Measurements from ENCODE around the gene TALDO1.
A peak's percentile ranks its signal among the peaks of the same experiment; 100 is the strongest.

Gene TALDO1

DNA sequence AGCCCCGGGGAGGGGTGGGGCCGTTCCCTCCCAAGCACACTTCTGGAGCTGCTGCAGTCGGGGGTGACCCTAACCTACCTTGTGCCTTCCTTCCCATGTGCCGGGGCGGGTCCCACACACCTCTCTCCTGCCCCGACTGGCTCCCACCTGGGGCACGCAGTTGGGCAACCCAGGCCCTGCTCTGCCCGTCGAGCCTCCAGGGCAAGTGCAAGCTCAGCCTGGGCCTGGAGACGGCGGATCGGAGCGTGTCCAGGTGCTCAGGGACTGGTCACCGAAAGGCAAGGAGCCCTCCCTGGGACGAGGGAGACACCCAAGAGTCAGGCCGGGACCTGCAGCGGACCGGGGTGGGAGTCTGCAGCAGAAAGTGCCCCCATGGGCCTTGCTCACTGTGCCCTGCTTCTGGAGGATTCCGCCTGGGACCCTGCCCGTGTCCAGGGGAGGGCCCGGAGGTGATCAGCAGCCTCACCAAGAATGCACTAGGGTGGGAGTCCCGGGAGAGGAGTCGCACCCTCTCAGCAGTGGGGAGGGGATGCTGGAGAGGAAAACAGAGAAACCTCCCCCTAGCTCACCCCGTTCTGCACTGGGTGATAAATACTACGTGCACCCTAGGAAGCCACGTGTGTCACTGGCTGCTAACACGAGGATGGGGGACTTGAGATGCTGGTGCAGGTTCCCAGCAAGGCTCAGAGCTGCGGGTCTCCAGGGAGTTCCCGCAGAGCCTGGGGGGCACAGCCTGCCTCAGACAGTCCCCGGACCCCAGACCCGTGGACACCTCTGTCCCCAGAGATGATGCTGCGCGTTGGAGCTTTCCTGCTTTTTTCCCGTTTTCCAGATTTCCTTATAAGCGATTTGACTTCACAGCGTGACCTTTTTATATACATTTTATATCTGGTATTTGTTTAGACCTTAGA, 35.3 kb downstream of the TALDO1 start:
- H3K9me3 Mint-ChIP-seq = no peaks in the 10 kb centered on the region

DNA sequence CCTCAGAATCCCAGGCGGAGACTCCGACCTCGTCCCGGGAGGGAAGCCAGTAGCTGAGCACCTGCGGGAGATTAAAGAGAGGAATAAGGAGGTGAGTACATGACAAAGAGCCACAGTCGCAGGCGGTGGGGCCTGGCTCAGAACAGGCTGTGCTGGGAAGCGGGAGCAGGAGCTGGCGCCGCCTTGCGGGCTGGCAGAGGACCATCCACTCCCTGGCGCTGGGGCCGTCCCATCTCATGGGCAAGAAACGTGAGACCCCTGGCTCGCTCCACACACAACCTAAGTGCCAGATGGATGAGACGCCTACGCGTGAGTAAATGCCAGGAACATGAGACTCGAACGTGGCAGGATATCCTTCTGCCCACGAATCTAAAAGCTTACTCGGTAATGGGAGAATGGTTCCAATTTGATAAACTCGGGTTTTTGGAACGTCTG, 36.3 kb downstream of the TALDO1 start:
- peaks cover 20% of the 10 kb centered on the region for H3K4me1 Mint-ChIP-seq
- peaks cover 6% of the 10 kb centered on the region for H3K36me3 Mint-ChIP-seq (ENCODE audit: low read depth)
- H3K27me3 Mint-ChIP-seq (ENCODE audit: low read depth) = peaks cover 6% of the 10 kb centered on the region
- H3K27ac Mint-ChIP-seq = peak overlapping the region; percentile 41 to 80 (median 60)
- peak overlapping the region; percentile 30 to 50 (median 37) for H3K4me3 Mint-ChIP-seq
- TF ChIP-seq, protein P1, sequence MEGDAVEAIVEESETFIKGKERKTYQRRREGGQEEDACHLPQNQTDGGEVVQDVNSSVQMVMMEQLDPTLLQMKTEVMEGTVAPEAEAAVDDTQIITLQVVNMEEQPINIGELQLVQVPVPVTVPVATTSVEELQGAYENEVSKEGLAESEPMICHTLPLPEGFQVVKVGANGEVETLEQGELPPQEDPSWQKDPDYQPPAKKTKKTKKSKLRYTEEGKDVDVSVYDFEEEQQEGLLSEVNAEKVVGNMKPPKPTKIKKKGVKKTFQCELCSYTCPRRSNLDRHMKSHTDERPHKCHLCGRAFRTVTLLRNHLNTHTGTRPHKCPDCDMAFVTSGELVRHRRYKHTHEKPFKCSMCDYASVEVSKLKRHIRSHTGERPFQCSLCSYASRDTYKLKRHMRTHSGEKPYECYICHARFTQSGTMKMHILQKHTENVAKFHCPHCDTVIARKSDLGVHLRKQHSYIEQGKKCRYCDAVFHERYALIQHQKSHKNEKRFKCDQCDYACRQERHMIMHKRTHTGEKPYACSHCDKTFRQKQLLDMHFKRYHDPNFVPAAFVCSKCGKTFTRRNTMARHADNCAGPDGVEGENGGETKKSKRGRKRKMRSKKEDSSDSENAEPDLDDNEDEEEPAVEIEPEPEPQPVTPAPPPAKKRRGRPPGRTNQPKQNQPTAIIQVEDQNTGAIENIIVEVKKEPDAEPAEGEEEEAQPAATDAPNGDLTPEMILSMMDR (IDR thresholded peaks at IDR 0.05; ENCODE audit: unreplicated experiment in 3 of 3) = peak; percentile 72 to 86 (median 75)
- H3K9me3 Mint-ChIP-seq = no peaks in the 10 kb centered on the region

More for the DNA sequence above, 35.3 kb downstream of the TALDO1 start:
- no peak overlapping the region for H3K27ac Mint-ChIP-seq
- H3K4me1 Mint-ChIP-seq = peaks cover 20% of the 10 kb centered on the region
- TF ChIP-seq, protein P1 (IDR thresholded peaks at IDR 0.05; ENCODE audit: unreplicated experiment in 3 of 3) = no peak
- H3K36me3 Mint-ChIP-seq (ENCODE audit: low read depth) = peaks cover 6% of the 10 kb centered on the region
- H3K4me3 Mint-ChIP-seq = peak overlapping the region in 1 of 3 experiments; percentile 28
- peaks cover 6% of the 10 kb centered on the region for H3K27me3 Mint-ChIP-seq (ENCODE audit: low read depth)

DNA sequence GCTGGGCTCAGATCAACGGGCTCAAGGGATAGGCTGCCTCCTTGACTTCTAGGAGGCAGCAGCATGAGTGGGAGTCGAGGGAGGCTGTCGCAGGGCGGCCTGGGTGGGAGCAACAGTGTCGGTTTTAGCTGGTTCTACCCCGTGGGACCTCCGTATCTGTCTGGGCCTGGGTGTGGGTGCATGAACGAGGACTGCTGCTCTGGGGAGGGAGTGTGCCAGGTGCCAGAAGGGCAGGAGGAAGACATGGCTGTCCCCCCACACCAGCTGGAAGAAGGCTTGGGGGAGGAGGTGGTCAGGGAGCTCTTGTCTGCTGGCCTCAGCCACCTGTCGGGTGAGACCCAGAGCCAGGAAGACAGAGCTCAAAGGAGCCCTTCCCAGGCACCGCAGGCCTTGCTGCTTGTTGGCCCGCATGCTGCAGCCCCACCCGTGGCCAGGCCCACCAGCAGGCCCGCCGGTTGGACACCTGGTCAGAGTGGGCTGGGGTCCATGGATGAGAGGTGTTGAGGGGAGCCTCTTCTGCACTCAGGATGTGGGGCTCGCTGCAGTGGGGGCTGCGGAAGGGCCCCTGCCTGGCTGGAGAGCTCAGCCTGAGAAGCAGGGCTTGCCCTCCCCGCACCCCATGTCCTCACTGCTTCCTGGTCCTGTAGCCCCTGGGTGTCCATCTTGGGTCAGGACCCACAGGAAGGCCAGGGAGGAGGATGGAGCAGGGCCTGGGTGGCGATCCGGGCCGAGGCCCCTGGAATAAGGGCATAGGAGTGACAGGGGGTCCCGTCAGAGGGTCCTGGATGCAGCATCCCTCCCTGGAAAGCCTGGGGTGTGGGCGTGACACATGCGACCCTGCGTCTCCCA, 39.2 kb downstream of the TALDO1 start:
- H3K4me3 Mint-ChIP-seq = no peak overlapping the region
- H3K36me3 Mint-ChIP-seq (ENCODE audit: low read depth) = peaks cover 9% of the 10 kb centered on the region
- TF ChIP-seq, protein P1 (IDR thresholded peaks at IDR 0.05; ENCODE audit: unreplicated experiment in 3 of 3) = no peak
- peak overlapping the region in 2 of 3 experiments; percentile 68 to 84 for H3K27ac Mint-ChIP-seq
- no peaks in the 10 kb centered on the region for H3K9me3 Mint-ChIP-seq
- H3K27me3 Mint-ChIP-seq (ENCODE audit: low read depth) = no peaks in the 10 kb centered on the region
- H3K4me1 Mint-ChIP-seq = peaks cover 20% of the 10 kb centered on the region

DNA sequence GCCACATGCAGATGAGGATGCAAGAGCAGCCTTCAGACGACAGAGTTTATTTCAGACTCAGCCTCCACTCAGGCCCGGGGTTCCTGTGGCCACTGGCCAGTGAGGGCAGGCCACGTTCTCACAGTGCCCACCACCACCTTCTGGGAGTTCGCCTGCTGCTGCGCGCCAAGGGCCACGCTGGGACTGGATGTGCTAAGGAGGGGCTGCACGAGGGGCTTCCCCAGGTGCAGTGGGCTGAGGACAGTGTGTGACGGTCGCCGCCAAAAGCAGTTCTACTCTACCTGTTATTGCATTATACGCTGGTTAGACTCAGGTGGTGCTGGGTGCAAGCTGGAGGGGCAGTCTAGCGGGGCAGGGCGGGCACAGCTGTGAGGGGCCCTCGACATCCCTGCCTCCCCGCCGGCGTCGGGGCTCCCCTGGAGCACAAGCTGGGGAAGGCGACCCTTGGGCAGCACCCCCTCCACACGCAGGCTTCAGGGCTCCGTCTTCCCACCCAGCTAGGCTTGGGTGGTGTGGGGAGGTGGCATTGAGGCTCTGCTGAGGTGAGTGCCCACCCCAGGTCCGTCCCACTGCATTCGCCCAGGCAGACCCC, 39.9 kb downstream of the TALDO1 start:
- H3K27me3 Mint-ChIP-seq (ENCODE audit: low read depth) = no peaks in the 10 kb centered on the region
- no peak overlapping the region for H3K27ac Mint-ChIP-seq
- H3K4me3 Mint-ChIP-seq = no peak overlapping the region
- TF ChIP-seq, protein P1 (IDR thresholded peaks at IDR 0.05; ENCODE audit: unreplicated experiment in 3 of 3) = no peak
- no peaks in the 10 kb centered on the region for H3K9me3 Mint-ChIP-seq
- H3K36me3 Mint-ChIP-seq (ENCODE audit: low read depth) = peaks cover 9% of the 10 kb centered on the region
- H3K4me1 Mint-ChIP-seq = peaks cover 20% of the 10 kb centered on the region

DNA sequence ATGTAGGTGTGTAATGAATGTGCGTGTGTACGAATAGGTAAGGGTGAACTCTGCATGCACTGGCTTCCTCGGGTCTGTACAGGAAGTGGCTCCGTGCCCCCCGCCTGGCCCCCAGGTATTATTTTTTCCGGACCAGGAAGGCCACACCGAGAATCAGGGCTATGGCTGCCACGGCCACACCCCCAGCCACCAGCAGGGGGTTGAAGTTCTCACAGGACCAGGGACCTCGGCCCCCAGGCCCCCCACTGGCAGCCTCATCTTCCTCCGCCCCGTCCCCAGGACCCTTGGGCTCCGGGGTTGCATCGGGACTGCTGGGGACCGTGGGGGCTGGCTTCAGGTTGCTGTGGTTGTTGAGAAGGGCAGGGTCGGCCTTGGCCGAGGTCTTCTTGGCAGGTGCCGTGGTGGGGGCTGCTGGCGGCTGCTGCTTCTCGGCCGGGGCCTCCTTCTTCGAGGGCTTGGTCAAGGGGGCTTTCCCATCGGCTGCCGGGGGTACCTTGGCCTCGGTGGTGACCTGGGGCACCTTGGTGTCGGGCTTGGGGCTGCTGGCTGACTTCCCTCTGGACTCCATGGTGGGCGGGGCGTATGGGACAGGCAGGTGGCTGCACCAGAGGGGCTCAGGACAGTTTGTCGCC, 40.9 kb downstream of the TALDO1 start:
- H3K27ac Mint-ChIP-seq = no peak overlapping the region
- no peak overlapping the region for H3K4me3 Mint-ChIP-seq
- TF ChIP-seq, protein P1 (IDR thresholded peaks at IDR 0.05; ENCODE audit: unreplicated experiment in 3 of 3) = no peak
- H3K27me3 Mint-ChIP-seq (ENCODE audit: low read depth) = no peaks in the 10 kb centered on the region
- no peaks in the 10 kb centered on the region for H3K9me3 Mint-ChIP-seq
- peaks cover 18% of the 10 kb centered on the region for H3K4me1 Mint-ChIP-seq
- peaks cover 9% of the 10 kb centered on the region for H3K36me3 Mint-ChIP-seq (ENCODE audit: low read depth)
